Midbrain (tissue), 1 donor: ENCODE data around the gene PBX3.

Source experiments
- DNase-seq: peaks from one replicate; lab custom pipeline; 2025; lab: John Stamatoyannopoulos, UW

PBX3 gene

GRCh38 chr9:125747053-125747764 is at the start of gene PBX3:
PBX3 (plus strand) TSS chr9:125747373.
- DNase-seq = peak; percentile 40

GRCh38 chr9:125699870-125700269 is 47.3 kb upstream of the PBX3 start:
- no peak for DNase-seq

- DNase-seq = no peak
These were observed 46.4 kb upstream of the PBX3 start for GRCh38 chr9:125700791-125701190.

GRCh38 chr9:125701351-125701750 is 45.8 kb upstream of the PBX3 start:
- no peak for DNase-seq

GRCh38 chr9:125703662-125704061 is 43.5 kb upstream of the PBX3 start:
- DNase-seq = no peak

- DNase-seq = no peak
These were observed 41.3 kb upstream of the PBX3 start for GRCh38 chr9:125705893-125706292.

- peak; percentile 97 for DNase-seq
These were observed 40.3 kb upstream of the PBX3 start, which contains the start of gene MAPKAP1 for GRCh38 chr9:125706651-125707471. MAPKAP1 (minus strand) TSS chr9:125707208; CDS start chr9:125672574, 34,634 bp downstream.

GRCh38 chr9:125707472-125707804 is 39.7 kb upstream of the PBX3 start:
- DNase-seq = no peak

- DNase-seq = no peak
These were observed 20.6 kb upstream of the PBX3 start for GRCh38 chr9:125726456-125727132.

- DNase-seq = no peak
These were observed 17.0 kb upstream of the PBX3 start for GRCh38 chr9:125730168-125730567.

GRCh38 chr9:125732562-125732961 is 14.6 kb upstream of the PBX3 start:
- DNase-seq = no peak

GRCh38 chr9:125739436-125739835 is 7.7 kb upstream of the PBX3 start:
- DNase-seq = no peak

GRCh38 chr9:125742657-125743056 is 4.5 kb upstream of the PBX3 start:
- DNase-seq = no peak

- no peak for DNase-seq
These were observed 3.3 kb upstream of the PBX3 start for GRCh38 chr9:125743682-125744428.

GRCh38 chr9:125744616-125745015 is 2.6 kb upstream of the PBX3 start:
- no peak for DNase-seq

- DNase-seq = no peak
These were observed 2.2 kb upstream of the PBX3 start for GRCh38 chr9:125745018-125745417.

- DNase-seq = no peak
These were observed 1.5 kb upstream of the PBX3 start for GRCh38 chr9:125745682-125746016.

GRCh38 chr9:125746017-125746773 is 978 bp upstream of the PBX3 start:
- peak; percentile 96 for DNase-seq

- no peak for DNase-seq
These were observed 460 bp upstream of the PBX3 start for GRCh38 chr9:125746774-125747052.

GRCh38 chr9:125747765-125748445 is 732 bp downstream of the PBX3 start:
- no peak for DNase-seq

- no peak for DNase-seq
These were observed 1.4 kb downstream of the PBX3 start for GRCh38 chr9:125748446-125749099.
